ENCODE results near the gene SEMA5A.

SEMA5A gene

DNA sequence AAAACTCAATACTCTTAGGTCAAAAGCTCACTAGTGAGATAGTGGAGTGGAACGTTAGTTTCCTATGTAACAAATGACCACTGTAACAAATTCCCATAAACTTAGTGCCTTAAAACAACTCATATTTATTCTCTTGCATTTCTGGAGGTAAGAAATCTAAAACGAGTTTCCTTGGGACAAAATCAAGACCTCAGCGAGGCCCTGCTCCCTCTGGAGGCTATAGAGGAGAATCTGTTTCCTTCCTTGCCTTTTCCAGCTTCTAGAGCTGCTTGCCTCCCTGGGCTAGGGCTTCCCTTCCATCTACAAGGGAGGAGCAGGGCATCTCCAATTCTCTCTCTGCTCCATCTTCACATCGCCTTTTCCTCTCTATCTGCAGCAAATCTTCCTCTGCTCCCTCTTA, 32.0 kb downstream of the SEMA5A start:
- DNase-seq, result no peak

DNA sequence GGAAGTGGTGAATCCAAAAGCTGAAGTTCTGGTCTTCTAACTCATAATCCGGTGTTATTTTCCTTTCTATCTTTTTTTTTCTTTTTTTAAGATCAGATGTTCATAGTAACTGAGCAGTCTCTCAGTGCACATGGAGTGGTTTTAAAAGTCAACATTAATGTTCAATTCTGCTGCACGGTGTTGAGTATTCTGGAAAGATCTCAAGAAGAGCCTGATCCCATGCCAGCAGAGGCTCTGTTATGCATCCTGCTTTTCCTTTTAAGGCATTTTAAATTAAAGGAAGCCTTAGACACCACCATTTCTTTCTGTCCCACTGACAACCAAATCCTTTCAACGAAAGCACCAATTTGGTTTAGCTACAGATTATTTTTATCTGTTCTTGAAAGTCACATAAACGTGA, 33.4 kb downstream of the SEMA5A start:
- DNase-seq, result no peak

DNA sequence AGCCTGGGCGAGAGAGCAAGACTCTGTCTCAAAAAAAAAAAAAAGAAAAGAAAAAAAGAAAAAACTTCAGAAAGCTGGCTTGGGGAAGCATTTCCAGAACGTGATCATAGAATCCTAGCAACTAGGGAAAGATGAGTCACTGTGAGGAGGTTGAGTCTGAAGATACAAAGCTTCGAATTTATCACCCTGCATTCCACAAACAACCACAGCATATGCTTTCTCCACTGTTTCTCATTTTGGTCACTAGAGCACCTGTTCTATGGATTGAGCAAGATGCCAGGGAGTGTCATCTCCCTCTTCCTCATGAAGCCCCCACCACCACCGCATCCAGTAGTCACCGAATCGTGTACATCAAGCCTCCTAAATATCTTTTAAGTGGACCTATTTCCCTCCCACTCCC, 37.9 kb downstream of the SEMA5A start:
- DNase-seq, result no peak

GRCh38 chr5:9505225-9505624, 40.6 kb downstream of the SEMA5A start:
- DNase-seq, result no peak

GRCh38 chr5:9502864-9503263, 43.0 kb downstream of the SEMA5A start:
- no peak for DNase-seq

DNA sequence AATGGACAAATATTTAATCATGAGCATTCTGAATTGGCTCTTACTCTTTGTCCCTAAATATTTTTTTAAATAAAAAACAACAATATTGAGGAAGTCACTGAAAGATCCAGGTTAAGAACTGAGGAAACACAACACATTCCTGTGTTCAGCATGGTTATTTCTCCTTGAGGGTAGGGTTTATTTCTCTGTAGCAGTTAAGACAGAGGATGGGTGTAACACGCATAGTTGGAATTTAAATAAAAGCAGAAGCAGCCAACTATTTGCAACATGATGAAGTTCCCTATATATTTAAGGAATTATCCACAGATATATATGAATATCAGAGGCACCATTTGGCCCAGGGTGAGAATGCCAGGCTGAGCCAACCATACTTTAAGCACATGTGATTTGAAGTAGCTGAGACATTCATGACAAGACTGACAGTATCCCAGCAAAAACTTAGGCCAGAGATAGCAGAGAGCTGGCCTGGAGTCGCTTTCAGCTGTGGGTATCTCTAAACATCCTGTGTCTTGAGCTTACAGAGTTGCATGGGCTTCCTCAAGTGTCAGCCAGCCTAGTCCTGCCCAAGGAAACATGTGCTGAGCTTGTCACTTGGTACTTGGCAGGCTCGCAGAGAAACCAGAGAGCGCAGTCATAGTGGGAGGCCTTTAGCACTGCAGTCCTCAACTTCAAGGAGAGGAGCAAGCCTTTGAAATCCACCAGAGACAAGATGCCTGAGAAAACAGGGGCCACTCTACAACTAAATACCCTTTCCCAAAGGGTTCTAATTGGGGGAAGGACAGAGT, 43.6 kb downstream of the SEMA5A start:
- DNase-seq, result no peak

GRCh38 chr5:9500625-9501024, 45.2 kb downstream of the SEMA5A start:
- no peak for DNase-seq

DNA sequence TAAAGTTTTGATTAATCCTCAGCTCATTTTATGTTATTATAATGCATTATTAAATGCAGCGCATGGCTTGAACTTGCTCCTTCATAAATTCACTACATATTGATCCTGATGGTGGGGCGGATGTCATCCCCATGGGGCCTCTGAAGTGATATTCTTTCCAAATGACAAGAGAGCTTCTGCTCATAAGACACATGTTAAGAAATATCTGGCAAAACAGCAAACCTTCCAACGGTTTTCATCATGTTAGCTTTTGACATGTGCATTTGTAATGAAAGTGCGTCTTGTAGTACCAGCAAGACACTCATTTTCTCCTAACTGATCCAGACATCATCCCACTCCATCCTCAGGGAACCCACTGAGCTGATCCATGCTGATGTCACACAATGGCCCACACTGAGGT, 45.7 kb downstream of the SEMA5A start:
- no peak for DNase-seq

- no peak for DNase-seq
These were observed 46.4 kb downstream of the SEMA5A start for GRCh38 chr5:9499498-9499876.

DNA sequence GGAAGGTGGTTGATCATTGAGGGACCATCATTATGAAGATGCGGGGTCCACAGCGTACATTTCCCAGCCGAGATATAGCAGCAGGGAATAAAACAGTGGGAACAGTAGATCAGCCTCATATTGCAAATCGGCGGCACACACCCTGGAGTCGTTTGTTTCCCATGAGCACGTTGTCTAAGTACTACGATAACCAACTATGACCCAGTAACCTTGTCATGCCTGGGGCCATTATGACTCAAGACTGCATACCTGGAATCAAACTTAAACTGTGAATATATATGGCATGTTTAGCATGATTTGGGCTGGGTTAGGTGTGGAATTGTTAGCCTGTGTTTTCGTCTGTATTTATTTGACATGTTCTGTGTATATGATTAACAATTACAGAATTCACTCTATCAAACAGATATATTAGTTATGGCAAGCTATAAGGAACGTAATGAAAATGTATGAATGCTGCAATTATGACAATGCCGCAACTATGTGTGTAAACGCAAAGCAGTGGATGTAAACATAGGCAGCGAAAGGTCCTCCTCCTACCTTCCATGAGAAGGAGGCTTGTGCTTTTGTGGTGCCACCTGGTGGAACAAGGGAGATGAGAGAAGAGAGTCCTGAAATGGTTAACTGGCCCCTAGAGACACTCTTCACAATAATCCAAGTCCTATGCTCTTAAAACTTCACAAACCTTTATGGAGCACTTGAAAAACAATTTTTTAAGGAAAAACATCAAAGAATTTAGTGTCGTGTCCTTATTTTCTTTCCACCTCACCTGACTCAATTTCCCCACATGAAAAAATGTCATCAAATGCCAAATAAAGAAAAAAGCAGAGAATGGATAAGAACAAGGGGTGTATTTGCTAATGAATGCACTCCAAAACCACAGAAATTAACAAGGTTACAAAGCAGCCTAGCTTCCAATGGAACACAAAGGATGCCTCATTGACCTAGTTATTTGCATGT, 47.1 kb downstream of the SEMA5A start:
- DNase-seq, result peak; percentile 1

GRCh38 chr5:9497347-9497746, 48.5 kb downstream of the SEMA5A start:
- DNase-seq, result no peak

DNA sequence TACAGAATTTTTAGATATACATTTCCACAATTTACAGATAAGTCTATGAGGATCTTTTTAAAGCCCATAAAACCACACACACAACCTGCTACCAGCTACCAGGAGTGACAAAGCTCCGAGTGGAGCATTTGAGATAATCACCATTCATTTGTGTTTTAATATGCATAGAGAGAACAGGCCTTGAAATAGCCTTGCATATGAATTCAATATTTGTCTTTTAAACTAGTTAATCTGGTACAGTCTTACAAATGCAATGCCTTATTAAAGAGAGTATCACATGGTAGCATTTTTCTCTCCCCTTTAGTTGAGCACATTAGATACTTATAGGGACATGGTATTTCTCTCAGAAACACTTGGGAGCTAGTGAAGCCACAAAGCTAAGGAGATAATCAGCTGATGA, 49.1 kb downstream of the SEMA5A start:
- no peak for DNase-seq

DNA sequence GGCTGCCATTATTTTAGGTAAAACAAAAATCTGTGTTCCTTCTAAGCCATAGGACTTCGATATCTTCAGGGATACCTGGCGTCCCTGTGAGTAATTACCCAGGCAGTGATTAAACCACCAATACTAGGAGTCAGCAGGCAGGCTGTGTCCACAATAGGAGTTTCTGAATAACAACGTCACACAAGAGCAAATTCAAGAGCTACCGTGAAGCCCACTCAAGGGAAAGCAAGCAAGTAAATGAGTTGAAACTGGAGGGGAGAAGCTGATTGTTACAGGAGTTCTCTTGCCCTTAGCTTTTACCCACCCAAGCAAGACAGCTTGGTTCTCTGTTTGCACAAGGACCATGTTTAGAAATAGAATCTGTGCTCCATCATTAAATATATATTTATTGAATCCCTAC, 50.8 kb downstream of the SEMA5A start:
- DNase-seq, result no peak

GRCh38 chr5:9494301-9494700, 51.6 kb downstream of the SEMA5A start:
- no peak for DNase-seq

GRCh38 chr5:9490494-9491097, 55.3 kb downstream of the SEMA5A start:
- no peak for DNase-seq

- no peak for DNase-seq
These were observed 62.1 kb downstream of the SEMA5A start for GRCh38 chr5:9483779-9484178.

DNA sequence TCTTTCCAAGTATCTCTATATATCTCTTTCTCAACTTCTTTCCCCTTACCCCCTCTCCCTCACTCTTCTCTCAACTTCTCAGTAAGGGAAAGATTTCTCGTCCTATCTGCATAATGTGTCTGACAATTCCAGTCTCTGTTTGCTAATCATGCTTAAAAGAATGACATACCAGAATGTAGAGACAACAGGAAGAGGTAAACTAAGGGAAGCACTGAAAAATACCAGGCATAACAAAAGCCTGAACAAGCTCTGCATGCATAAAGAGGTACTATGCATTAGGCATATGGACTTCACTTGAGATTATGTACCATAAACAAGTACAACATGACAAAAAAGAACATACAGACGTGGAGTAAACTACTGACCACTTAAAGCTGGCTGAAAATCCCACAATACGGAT, 62.6 kb downstream of the SEMA5A start:
- no peak for DNase-seq

- no peak for DNase-seq
These were observed 63.5 kb downstream of the SEMA5A start for GRCh38 chr5:9482381-9482780.

- DNase-seq, result no peak
These were observed 65.4 kb downstream of the SEMA5A start for GRCh38 chr5:9480499-9480898.

DNA sequence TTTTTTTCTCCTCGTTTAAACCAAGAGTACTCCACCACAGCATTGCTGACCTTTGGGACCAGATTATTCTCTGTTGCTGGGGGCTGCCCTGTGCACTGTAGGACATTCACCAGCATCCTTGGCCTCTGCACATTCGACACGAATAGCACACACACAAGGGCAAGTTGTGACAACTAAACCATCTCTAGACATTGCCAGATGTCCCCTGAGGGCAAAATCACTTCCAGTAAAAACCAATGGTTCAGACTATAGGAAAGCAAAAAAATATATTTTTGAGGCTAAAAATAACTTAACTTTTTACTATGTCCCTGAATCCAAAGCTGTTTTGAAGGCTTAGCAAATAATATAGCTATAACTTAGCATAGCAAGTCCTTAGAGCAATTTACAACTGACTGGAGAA, 65.9 kb downstream of the SEMA5A start:
- DNase-seq, result no peak

- no peak for DNase-seq
These were observed 66.5 kb downstream of the SEMA5A start for GRCh38 chr5:9479361-9479760.

DNA sequence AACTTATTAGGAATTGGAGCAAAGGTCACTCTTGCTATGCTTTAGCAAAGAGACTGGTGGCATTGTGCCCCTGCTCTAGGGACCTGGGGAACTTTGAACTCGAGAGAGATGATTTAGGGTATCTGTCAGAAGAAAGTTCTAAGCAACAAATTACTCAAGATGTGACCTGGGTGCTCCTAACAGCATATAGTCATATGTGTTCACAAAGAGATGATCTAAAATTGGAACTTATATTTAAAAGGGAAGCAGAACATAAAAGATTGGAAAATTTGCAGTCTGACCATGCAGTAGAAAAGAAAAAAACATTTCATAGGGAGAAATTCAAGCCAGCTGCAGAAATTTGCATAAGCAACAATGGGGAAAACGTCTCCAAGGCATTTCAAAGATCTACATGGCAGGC, 68.3 kb downstream of the SEMA5A start:
- no peak for DNase-seq

DNA sequence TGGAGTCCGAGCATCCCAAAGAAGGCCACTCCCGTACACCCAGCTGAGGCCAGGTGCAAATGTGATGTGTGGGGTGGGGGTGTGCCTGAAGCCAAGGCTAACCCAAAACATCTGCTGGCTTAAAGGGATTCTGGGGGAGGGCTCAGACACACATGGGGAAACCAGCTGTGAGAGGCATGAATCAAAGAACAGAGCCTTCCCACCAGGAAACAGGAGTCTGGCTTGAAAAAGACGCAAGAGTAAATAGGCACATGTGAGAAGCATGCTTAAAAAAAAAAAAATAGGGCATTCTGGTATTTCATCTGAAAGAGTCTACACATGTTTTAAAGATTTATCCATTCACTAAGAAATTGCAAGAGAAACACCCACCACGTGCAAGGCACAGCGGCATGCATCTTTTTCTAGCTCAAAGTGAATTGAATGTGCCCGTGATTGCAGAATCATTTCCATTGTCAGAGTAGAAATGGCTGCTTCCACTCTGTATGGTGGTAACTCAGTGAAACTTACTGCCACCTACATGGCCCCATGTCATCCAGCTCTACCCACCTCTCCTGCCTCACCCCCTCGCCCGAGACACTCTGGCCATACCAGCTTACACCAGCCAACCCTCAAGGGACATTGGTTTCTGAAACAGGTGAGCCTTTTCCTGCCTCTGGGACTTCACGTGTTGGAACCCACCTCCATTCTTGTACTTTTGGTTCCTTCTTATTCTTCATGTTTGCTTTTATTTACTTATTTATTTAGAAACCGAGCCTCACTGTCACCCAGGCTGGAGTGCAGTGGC, 71.5 kb downstream of the SEMA5A start:
- no peak for DNase-seq
